ENCODE results near the gene SLC5A4. TPM values are rescaled to one million over a fixed set of nuclear protein-coding genes. Genes with fewer than 3 reads are reported as not detected.

Gene SLC5A4
- total RNA-seq, 3 donors from 2014 or later, result 0.16 to 1.3 TPM; not detected in 1

- no peak overlapping the region for H3K27ac ChIP-seq
- no peaks in the 10 kb centered on the region for H3K9me3 ChIP-seq
- H3K4me1 ChIP-seq, result no peaks in the 10 kb centered on the region
- no peak for TF ChIP-seq POLR2A (IDR thresholded peaks at IDR 0.05)
- TF ChIP-seq, protein P1, sequence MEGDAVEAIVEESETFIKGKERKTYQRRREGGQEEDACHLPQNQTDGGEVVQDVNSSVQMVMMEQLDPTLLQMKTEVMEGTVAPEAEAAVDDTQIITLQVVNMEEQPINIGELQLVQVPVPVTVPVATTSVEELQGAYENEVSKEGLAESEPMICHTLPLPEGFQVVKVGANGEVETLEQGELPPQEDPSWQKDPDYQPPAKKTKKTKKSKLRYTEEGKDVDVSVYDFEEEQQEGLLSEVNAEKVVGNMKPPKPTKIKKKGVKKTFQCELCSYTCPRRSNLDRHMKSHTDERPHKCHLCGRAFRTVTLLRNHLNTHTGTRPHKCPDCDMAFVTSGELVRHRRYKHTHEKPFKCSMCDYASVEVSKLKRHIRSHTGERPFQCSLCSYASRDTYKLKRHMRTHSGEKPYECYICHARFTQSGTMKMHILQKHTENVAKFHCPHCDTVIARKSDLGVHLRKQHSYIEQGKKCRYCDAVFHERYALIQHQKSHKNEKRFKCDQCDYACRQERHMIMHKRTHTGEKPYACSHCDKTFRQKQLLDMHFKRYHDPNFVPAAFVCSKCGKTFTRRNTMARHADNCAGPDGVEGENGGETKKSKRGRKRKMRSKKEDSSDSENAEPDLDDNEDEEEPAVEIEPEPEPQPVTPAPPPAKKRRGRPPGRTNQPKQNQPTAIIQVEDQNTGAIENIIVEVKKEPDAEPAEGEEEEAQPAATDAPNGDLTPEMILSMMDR (IDR thresholded peaks at IDR 0.05), result no peak
- TF ChIP-seq POLR2AphosphoS5 (IDR thresholded peaks at IDR 0.05), result no peak
- no peak for DNase-seq (ENCODE audit: low spot score in 2 of 2)
- intact Hi-C loops (cut with DNase I; ENCODE audit: low total_unique reads), result no loop called here
- no peaks in the 10 kb centered on the region for H3K27me3 ChIP-seq
- H3K4me3 ChIP-seq, result no peak overlapping the region
- no peaks in the 10 kb centered on the region for H3K36me3 ChIP-seq
These were observed 6.2 kb upstream of the SLC5A4 start for GRCh38 chr22:32261306-32261705.

DNA sequence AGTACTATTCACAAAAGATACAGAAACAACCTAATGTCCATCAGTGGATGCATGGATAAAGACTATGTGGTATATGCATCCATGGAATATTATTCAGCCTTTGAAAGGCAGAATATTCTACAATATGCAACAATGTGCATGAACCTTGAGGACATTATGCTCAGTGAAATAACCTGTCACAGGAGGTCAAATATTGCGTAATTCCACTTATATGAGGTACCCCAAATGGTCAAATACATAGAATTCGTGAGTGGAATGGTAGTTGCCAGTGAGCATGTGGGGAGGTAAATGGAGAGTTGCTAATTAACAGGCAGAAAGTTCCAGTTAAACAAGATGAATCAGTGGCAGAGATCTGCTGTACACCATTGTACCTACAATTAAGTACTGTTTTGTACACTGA is 3.6 kb upstream of the SLC5A4 start:
- no peak overlapping the region for H3K27ac ChIP-seq
- H3K9me3 ChIP-seq, result no peaks in the 10 kb centered on the region
- no peaks in the 10 kb centered on the region for H3K36me3 ChIP-seq
- H3K4me1 ChIP-seq, result no peaks in the 10 kb centered on the region
- DNase-seq (ENCODE audit: low spot score in 2 of 2), result no peak
- intact Hi-C loops (cut with DNase I; ENCODE audit: low total_unique reads), result no loop called here
- no peak overlapping the region for H3K4me3 ChIP-seq
- H3K27me3 ChIP-seq, result no peaks in the 10 kb centered on the region
- TF ChIP-seq, protein P1 (IDR thresholded peaks at IDR 0.05), result no peak
- no peak for TF ChIP-seq POLR2A (IDR thresholded peaks at IDR 0.05)
- no peak for TF ChIP-seq POLR2AphosphoS5 (IDR thresholded peaks at IDR 0.05)

- TF ChIP-seq, protein P1 (IDR thresholded peaks at IDR 0.05), result no peak
- TF ChIP-seq POLR2A (IDR thresholded peaks at IDR 0.05) (no peak), POLR2AphosphoS5 (IDR thresholded peaks at IDR 0.05) (no peak)
- intact Hi-C loops (cut with DNase I; ENCODE audit: low total_unique reads), result no loop called here
- H3K27me3 ChIP-seq, result no peaks in the 10 kb centered on the region
These were observed 579 bp upstream of the SLC5A4 start for GRCh38 chr22:32255726-32256125.

DNA sequence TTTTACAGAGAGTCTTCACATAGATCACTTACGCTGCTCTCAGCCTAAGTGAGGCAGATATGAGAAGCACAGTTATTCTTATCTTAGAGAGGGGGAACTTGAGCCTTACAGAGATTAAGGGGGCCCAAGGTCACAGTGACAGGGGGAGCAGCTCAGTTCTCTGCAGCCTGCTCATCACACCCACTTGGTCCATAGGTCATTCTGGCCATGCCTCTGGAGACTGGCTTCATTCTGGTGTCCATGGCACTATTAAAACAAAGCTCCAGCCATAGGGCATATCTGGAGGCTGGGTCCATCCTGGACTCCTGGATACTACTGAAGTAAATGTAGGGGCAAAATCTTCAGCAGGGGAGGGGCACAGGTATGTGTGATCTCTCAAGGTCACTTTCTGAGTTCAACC is 5.9 kb downstream of the SLC5A4 start:
- intact Hi-C loops (cut with DNase I; ENCODE audit: low total_unique reads), result loop anchor here (10.0 kb wide), 1 partner anchor 484 kb away; no protein-coding TSS in a partner anchor
- TF ChIP-seq, protein P1 (IDR thresholded peaks at IDR 0.05), result no peak
- TF ChIP-seq POLR2AphosphoS5 (IDR thresholded peaks at IDR 0.05), result no peak
- TF ChIP-seq POLR2A (IDR thresholded peaks at IDR 0.05), result no peak
- H3K4me3 ChIP-seq, result no peak overlapping the region
- H3K36me3 ChIP-seq, result no peaks in the 10 kb centered on the region
- H3K27ac ChIP-seq, result no peak overlapping the region
- no peak for DNase-seq (ENCODE audit: low spot score in 2 of 2)
- no peaks in the 10 kb centered on the region for H3K9me3 ChIP-seq
- no peaks in the 10 kb centered on the region for H3K4me1 ChIP-seq
- H3K27me3 ChIP-seq, result no peaks in the 10 kb centered on the region

More at GRCh38 chr22:32255726-32256125, 579 bp upstream of the SLC5A4 start:
- Histone ChIP-seq H3K27ac (no peak overlapping the region), H3K9me3 (no peaks in the 10 kb centered on the region), H3K36me3 (no peaks in the 10 kb centered on the region), H3K4me3 (no peak overlapping the region), H3K4me1 (no peaks in the 10 kb centered on the region)
- DNase-seq (ENCODE audit: low spot score in 2 of 2), result no peak

DNA sequence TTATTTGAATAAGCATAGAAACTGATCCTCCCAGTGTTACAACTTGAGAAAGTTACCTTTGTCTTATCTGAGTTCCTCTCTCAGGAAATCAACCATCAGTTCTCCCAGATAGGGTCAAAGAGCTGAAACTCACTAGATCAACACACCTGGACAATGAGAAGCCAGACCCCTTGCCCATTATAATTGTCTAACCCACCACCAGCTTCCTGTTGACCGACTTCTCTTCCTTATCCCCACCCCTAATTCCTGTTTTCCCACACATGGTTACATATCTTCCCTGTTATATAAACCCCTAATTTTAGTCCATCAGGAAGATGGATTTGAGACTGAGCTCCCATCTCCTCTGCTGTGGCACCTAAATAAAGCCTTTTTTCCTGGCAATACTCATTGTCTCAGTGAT is 6.9 kb downstream of the SLC5A4 start:
- no peak overlapping the region for H3K4me3 ChIP-seq
- H3K27ac ChIP-seq, result no peak overlapping the region
- no peak for DNase-seq (ENCODE audit: low spot score in 2 of 2)
- TF ChIP-seq, protein P1 (IDR thresholded peaks at IDR 0.05), result no peak
- TF ChIP-seq POLR2AphosphoS5 (IDR thresholded peaks at IDR 0.05) (no peak), POLR2A (IDR thresholded peaks at IDR 0.05) (no peak)
- no peaks in the 10 kb centered on the region for H3K4me1 ChIP-seq
- intact Hi-C loops (cut with DNase I; ENCODE audit: low total_unique reads), result loop anchor here (10.0 kb wide), 1 partner anchor 483 kb away; no protein-coding TSS in a partner anchor
- no peaks in the 10 kb centered on the region for H3K27me3 ChIP-seq
- H3K9me3 ChIP-seq, result no peaks in the 10 kb centered on the region
- no peaks in the 10 kb centered on the region for H3K36me3 ChIP-seq
